D721Med (cell line): ENCODE data around the gene ARHGAP8.

Experiments
- DNase-seq: peaks from one replicate; pipeline ENCODE4 v3.0.0; 2011; ENCODE audit warnings: low spot score; ENCODE audit not compliant: insufficient read length
- FAIRE-seq: peaks from 2 replicates; lab custom pipeline; 2011; peaks lifted over from hg19 to GRCh38; lab: Jason Lieb, UNC
- CTCF ChIP-seq: IDR thresholded peaks from 2 replicates; pipeline ENCODE4 v1.5.1; 2012; ENCODE audit warnings: mild to moderate bottlenecking, control low read depth; ENCODE audit not compliant: insufficient read depth; ENCODE audit errors: missing control alignments

ARHGAP8 gene

GRCh38 chr22:44888491-44889254 lies 136.3 kb downstream of the ARHGAP8 start:
- no peak for DNase-seq
- TF ChIP-seq CTCF, result no peak
- no peak for FAIRE-seq

GRCh38 chr22:44889255-44889878 lies 137.0 kb downstream of the ARHGAP8 start:
- no peak for TF ChIP-seq CTCF
- DNase-seq (no peak), FAIRE-seq (no peak)

GRCh38 chr22:44890416-44891292 lies 138.3 kb downstream of the ARHGAP8 start:
- DNase-seq, result no peak

GRCh38 chr22:44891293-44891747 lies 138.9 kb downstream of the ARHGAP8 start:
- no peak for TF ChIP-seq CTCF
- no peak for DNase-seq
- no peak for FAIRE-seq

More at GRCh38 chr22:44890416-44891292, 138.3 kb downstream of the ARHGAP8 start:
- TF ChIP-seq CTCF, result no peak
- no peak for FAIRE-seq

GRCh38 chr22:44891791-44892190 lies 139.4 kb downstream of the ARHGAP8 start:
- FAIRE-seq, result no peak
- no peak for TF ChIP-seq CTCF

GRCh38 chr22:44892243-44892642 lies 139.9 kb downstream of the ARHGAP8 start:
- FAIRE-seq (no peak), DNase-seq (no peak)
- TF ChIP-seq CTCF, result no peak

More at GRCh38 chr22:44891791-44892190, 139.4 kb downstream of the ARHGAP8 start:
- DNase-seq, result no peak
